GM12865 (cell line): ENCODE measurements around the gene CD164L2.
A peak's percentile ranks its signal among the peaks of the same experiment; 100 is the strongest.

Experiments used
- DNase-seq: peaks from one replicate; pipeline ENCODE4 v3.0.0; 2010; ENCODE audit warnings: low read depth
- H3K4me3 ChIP-seq: 2 replicates; pipeline ENCODE4 v1.5.1; 2011; ENCODE audit warnings: mild to moderate bottlenecking, low read depth, low read length, control low read depth
- CTCF ChIP-seq: IDR thresholded peaks from 2 replicates; pipeline ENCODE4 v1.5.1; 2011; ENCODE audit warnings: low read length, control low read depth, low read depth, inconsistent platforms; ENCODE audit not compliant: insufficient read depth; ENCODE audit errors: missing control alignments

Gene CD164L2

GRCh38 chr1:27399251-27400025 lies 16.3 kb upstream of the CD164L2 start:
- H3K4me3 ChIP-seq: no peak overlapping the region
- DNase-seq: no peak
- no peak for TF ChIP-seq CTCF

GRCh38 chr1:27398405-27399149 lies 15.4 kb upstream of the CD164L2 start:
- TF ChIP-seq CTCF: no peak
- no peak for DNase-seq

GRCh38 chr1:27397749-27398148 lies 14.6 kb upstream of the CD164L2 start:
- DNase-seq: no peak
- no peak for TF ChIP-seq CTCF
- H3K4me3 ChIP-seq: no peak overlapping the region

More at GRCh38 chr1:27398405-27399149, 15.4 kb upstream of the CD164L2 start:
- no peak overlapping the region for H3K4me3 ChIP-seq

GRCh38 chr1:27397110-27397509 lies 14.0 kb upstream of the CD164L2 start:
- TF ChIP-seq CTCF: no peak
- H3K4me3 ChIP-seq: no peak overlapping the region
- DNase-seq: no peak

- TF ChIP-seq CTCF: peak; percentile 94
- DNase-seq: peak; percentile 82
- H3K4me3 ChIP-seq: no peak overlapping the region
These were observed 12.5 kb upstream of the CD164L2 start for GRCh38 chr1:27395441-27396195.

- DNase-seq: no peak
- H3K4me3 ChIP-seq: no peak overlapping the region
- no peak for TF ChIP-seq CTCF
These were observed 11.8 kb upstream of the CD164L2 start for GRCh38 chr1:27394925-27395324.
